ENCODE measurements around the gene SEMA4D.

SEMA4D gene

DNA sequence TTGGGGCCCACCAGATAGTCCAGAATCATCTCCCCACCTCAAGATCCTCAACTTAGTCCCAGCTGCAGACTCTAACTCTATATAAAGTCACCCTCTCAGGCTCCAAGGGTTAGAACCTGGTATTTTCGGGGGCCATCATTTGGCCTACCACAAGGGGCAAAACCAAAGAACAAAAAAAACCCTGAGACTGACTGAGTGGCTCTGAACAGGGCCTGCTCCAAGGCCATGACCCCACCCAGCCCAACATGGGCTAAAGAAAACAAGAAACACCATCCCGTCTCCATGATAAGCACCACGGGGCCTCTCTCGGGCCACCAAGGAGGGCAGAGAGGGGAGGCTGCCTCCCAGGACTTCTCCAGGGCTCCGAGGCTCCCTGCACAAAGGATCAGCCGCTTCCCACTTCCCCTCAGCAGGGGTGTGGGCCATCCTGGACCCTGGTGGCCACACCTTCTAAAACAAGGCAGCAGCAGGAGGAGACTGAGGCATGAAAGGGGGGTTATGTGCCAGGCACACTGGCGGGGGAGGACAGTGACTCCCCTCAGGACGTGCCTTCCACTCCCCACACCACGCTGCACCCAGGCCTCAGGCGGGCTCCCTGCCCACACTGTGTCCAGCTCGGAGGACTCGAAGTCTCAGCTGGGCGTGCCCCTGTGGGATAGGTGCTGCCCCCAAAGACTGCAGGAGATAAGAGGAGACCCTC lies 51.5 kb downstream of the SEMA4D start:
- Mint-ChIP-seq H3K36me3 (peaks cover 29% of the 10 kb centered on the region), H3K4me3 (no peak overlapping the region), H3K4me1 (peaks cover 86% of the 10 kb centered on the region), H3K27me3 (no peaks in the 10 kb centered on the region), H3K27ac (peak overlapping the region; percentile 67), H3K9me3 (no peaks in the 10 kb centered on the region)
- ATAC-seq, result no peak

DNA sequence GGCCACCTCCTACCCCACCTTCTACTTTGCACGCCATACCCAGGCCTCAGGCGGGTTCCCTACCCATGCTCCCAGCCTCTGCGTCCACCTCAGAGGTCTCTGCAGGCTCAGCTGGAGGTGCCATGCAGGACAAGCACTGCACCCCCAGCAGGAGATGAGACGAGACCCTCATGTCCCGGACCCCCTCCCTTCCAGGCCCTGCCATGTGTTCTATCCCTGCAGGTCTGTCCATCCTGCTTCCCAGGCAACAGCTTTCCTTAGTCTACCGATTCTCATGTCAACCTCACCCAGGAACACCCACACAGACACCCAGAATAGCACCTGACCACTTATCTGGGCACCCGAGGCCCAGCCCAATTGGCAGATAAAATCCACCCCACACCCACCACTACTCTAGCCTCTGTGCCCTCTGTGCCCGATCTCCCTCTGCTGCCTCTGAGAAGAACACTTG lies 52.1 kb downstream of the SEMA4D start:
- Mint-ChIP-seq H3K27ac (peak overlapping the region; percentile 67), H3K36me3 (peaks cover 23% of the 10 kb centered on the region), H3K4me1 (peaks cover 87% of the 10 kb centered on the region), H3K27me3 (no peaks in the 10 kb centered on the region), H3K4me3 (no peak overlapping the region), H3K9me3 (no peaks in the 10 kb centered on the region)
- no peak for ATAC-seq

DNA sequence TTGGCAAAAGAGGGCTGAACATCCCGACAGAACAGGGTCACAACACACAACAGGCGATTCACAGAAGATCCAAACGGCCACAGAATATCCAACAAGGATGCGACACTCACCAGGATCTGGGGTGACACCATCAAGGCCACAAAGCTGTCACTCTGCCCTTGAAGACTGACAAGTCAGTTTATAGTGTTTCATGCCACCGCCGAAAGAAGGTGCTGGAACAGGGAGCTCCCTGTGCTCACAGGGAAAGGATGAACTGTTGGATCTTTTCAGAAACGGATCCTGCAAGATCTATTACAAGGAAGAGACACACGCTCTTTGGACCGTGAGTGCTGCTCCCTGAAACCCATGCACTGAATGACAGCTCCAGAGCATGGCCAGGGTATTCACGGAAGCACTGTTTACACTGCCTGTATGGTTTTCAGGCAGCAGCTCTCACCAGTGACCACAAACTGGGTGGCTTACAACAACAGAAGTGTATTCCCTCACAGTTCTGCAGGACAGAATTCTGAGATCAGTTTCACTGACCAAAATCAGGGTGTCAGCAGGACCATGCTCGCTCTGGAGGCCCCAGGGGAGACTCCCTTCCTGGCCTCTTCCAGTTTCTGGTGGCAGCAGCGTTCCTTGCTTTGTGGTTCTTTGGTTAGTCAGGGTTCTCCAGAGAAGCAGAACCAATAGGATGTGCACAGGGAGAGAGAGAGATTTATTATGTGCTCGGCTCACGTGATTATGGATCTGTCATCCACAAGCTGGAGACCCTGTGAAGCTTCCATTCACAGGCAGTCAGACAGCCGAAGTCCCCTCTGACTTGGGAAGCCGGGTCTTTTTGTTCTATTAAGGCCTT lies 52.8 kb downstream of the SEMA4D start:
- Mint-ChIP-seq H3K4me3 (no peak overlapping the region), H3K27me3 (no peaks in the 10 kb centered on the region), H3K36me3 (peaks cover 21% of the 10 kb centered on the region), H3K9me3 (no peaks in the 10 kb centered on the region), H3K4me1 (peaks cover 91% of the 10 kb centered on the region), H3K27ac (peak overlapping the region; percentile 67)
- no peak for ATAC-seq

DNA sequence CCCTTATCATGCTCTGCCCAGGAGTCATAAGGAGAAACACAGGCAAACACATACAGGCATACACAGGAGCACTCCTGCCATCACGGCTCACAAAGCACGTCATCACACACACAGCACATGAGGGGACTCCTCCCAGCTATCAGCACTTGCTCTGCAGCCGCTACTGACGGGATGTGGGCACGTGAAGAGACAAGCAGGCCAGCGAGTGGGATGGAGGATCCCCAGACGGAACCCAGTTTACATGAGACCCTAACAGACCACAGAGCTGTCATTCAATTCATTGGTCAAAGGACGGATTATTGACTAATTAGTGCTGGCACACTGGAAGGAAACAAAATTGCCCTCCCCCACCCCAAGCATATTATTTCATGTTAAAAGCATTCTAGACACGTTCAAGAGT lies 53.6 kb downstream of the SEMA4D start:
- H3K9me3 Mint-ChIP-seq, result no peaks in the 10 kb centered on the region
- peaks cover 12% of the 10 kb centered on the region for H3K36me3 Mint-ChIP-seq

DNA sequence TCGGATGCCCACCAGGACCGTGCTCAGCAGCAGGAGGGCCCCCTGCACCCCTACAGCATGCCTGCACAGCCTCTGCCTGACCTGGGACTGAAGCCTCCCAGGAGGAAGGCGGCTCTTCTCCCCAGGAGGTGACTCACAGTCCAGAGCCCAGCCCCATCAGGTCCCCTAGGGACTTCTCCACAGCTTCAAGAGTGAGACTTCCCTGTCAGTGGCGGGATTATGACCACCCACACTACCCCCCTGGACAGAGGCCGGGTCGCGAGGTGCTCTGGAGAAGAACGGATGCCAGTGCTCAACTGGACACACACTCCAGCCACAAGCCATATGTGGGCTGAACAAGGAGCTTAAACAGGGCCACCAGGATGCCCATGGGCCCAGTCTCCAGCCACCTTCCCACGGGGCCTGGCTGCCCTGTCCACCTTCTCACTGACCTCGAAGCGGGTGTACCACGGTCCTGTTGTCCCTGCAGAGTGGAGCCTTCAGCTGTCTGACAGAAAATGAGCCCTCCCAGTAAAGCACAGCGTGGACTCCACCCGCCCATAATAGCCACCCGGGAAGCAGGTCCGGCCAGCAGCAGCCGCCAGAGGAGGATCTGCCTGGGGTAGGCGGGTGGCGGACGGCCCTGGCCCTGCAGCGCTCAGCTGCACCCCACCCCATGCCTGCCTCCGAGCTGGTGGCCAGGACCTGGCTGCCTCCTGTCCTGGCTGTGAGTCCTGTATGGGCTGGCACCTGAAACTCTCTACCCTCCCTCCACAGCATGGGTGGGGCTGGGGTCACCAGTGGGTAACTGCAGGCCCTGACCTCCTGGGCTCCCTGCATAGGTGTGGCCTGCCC lies 54.7 kb downstream of the SEMA4D start:
- ATAC-seq, result peak; percentile 63
- Mint-ChIP-seq H3K9me3 (no peaks in the 10 kb centered on the region), H3K4me1 (peaks cover 86% of the 10 kb centered on the region), H3K27ac (peak overlapping the region; percentile 18), H3K4me3 (peak overlapping the region; percentile 57), H3K27me3 (no peaks in the 10 kb centered on the region), H3K36me3 (peaks cover 6% of the 10 kb centered on the region)

More for the DNA sequence above, 53.6 kb downstream of the SEMA4D start:
- peak overlapping the region; percentile 18 for H3K27ac Mint-ChIP-seq
- no peaks in the 10 kb centered on the region for H3K27me3 Mint-ChIP-seq
- ATAC-seq, result no peak
- H3K4me1 Mint-ChIP-seq, result peaks cover 91% of the 10 kb centered on the region
- no peak overlapping the region for H3K4me3 Mint-ChIP-seq

DNA sequence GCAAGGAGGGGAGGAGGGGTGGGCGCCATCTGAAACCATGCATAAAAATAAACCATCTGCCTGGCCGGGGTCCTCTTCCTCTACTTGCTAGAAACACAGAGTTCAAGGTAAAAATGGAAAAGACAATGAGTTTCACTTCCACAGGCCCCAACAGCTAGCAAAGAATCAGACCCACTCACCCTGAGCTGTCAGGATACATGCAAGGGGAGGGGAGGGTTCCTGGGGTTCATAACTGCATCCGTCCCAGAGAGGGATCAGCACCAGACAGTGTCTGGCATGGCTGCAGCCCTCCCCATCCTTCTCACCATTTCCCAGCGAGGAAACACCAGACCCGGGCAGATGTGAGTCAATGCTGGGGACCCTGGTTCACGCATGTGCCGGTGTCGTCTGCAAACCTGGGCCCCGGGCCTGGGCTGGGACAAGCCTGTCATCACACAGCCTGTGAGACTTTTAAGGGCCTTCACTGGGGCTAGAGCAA lies 55.4 kb downstream of the SEMA4D start:
- Mint-ChIP-seq H3K4me3 (peak overlapping the region; percentile 57), H3K9me3 (no peaks in the 10 kb centered on the region), H3K36me3 (peaks cover 10% of the 10 kb centered on the region), H3K27ac (peak overlapping the region; percentile 18), H3K27me3 (no peaks in the 10 kb centered on the region), H3K4me1 (peaks cover 86% of the 10 kb centered on the region)
- ATAC-seq, result peak; percentile 69

DNA sequence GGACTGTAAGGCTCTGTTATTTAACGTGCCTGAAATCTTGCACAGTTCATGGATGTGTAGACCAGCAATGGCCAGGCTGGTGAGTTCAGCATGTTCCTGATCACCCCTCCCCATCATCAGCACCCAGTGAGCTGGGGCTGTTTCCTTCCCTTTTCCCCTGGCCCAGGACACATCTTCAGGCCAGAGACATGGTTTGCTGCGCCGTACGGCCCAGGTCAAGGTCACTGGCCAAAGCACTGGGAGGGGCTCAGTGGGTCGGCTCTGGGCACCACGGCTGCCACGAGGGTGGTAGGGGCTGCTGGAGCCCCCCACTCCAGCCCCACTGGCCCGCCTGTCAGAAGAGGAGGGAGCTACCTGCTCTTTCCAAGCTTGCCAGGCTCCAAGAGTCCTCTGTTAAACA lies 55.9 kb downstream of the SEMA4D start:
- no peaks in the 10 kb centered on the region for H3K9me3 Mint-ChIP-seq
- H3K4me1 Mint-ChIP-seq, result peaks cover 86% of the 10 kb centered on the region
- H3K36me3 Mint-ChIP-seq, result peaks cover 10% of the 10 kb centered on the region
- peak overlapping the region; percentile 18 for H3K27ac Mint-ChIP-seq
- H3K4me3 Mint-ChIP-seq, result peak overlapping the region; percentile 57
- no peak for ATAC-seq
- no peaks in the 10 kb centered on the region for H3K27me3 Mint-ChIP-seq

DNA sequence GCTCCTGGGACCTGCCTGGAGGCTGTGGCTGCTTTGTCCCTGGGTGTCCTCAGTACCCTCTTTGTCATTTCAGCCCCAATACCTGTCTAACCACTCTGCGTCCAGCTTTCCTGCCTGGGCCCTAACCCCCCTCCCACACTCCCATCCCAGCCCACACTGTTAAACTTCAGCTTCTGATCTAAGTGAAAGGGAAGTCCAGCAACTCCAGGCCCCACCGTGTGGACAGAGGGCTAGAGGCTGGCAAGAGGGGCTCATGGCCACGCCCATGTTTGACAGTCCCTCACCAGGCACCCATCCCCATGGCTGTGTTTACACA lies 56.3 kb downstream of the SEMA4D start:
- peak overlapping the region; percentile 18 for H3K27ac Mint-ChIP-seq
- H3K4me3 Mint-ChIP-seq, result no peak overlapping the region
- no peak for ATAC-seq
- H3K9me3 Mint-ChIP-seq, result no peaks in the 10 kb centered on the region
- no peaks in the 10 kb centered on the region for H3K27me3 Mint-ChIP-seq
- peaks cover 10% of the 10 kb centered on the region for H3K36me3 Mint-ChIP-seq
- peaks cover 86% of the 10 kb centered on the region for H3K4me1 Mint-ChIP-seq

DNA sequence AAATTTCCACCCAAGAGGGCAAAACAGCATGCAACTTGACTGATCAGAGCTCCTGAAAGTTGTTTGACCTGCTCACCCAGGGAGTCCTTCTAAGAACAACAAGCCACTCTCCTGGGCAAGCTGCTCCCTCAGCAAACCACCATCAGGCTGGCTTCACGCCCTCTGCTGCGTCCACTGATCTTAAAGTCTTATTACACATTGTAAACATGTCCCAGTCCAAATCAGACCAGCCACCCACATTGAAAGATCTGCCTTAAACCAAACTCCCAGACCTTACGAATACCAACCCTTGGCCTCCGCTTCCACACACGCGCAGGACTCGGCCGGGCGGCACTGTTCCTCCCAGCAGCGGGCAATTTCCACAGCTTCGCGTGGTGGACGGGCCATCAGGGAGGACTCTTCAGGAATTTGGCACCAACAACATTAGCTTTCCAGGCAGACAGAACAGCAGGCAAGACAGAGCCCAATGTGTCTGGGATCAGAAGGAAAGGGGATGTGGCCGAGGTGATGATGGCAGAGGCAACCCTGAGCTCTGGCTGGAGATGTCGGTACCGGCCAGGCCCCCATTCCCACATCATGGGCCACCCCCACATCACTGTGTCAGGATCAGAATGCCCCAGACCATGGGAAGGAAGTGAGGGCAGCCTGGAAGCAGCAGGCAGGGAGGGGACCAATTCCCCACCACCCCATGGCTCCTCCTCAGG lies 56.8 kb downstream of the SEMA4D start:
- no peaks in the 10 kb centered on the region for H3K9me3 Mint-ChIP-seq
- peak overlapping the region; percentile 18 for H3K27ac Mint-ChIP-seq
- no peak for ATAC-seq
- no peak overlapping the region for H3K4me3 Mint-ChIP-seq
- peaks cover 10% of the 10 kb centered on the region for H3K36me3 Mint-ChIP-seq
- H3K27me3 Mint-ChIP-seq, result no peaks in the 10 kb centered on the region
- H3K4me1 Mint-ChIP-seq, result peaks cover 88% of the 10 kb centered on the region

DNA sequence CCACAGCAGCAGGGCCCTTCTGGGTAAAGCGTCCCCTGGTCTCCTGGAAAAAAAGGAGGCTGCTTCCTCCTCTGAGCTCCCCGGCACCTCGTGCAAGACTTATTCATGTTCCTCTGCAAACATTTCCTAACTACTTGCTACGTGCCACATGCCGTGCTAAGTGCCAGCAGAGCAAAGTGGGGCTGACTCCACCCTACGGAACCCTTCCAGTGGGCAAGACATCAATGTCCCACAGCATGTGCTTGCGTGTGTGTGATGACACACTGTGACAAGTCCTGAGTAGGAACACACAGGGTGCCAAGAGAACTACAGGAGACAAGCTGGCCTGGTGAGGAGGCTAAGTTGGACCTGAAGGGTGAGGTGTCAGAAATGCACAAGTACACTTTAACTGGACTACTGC lies 57.4 kb downstream of the SEMA4D start:
- Mint-ChIP-seq H3K4me3 (no peak overlapping the region), H3K9me3 (no peaks in the 10 kb centered on the region), H3K36me3 (peaks cover 12% of the 10 kb centered on the region), H3K27ac (peak overlapping the region; percentile 18), H3K27me3 (no peaks in the 10 kb centered on the region), H3K4me1 (peaks cover 89% of the 10 kb centered on the region)
- ATAC-seq, result no peak

DNA sequence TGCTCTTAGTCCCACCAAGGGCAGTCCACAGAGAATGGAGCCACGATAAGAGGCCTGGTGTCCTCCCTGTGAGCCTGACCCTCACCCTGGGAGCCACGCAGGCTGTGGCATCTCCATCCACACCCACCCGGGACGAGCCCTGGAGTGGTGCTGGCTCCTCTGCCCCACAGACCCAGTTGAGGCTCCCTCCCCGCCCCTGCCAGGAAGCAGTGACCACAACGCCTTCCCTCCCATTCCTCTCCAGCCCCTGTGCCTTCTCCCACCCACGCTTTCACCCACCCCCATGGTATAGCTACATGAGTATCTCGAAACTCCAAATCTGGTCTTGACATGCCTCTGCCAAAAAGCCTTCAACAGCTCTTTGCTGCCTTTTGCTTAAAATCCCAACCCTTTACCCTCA lies 57.9 kb downstream of the SEMA4D start:
- peak overlapping the region; percentile 18 for H3K27ac Mint-ChIP-seq
- H3K4me3 Mint-ChIP-seq, result no peak overlapping the region
- H3K9me3 Mint-ChIP-seq, result no peaks in the 10 kb centered on the region
- ATAC-seq, result no peak
- no peaks in the 10 kb centered on the region for H3K27me3 Mint-ChIP-seq
- peaks cover 14% of the 10 kb centered on the region for H3K36me3 Mint-ChIP-seq
- peaks cover 94% of the 10 kb centered on the region for H3K4me1 Mint-ChIP-seq

DNA sequence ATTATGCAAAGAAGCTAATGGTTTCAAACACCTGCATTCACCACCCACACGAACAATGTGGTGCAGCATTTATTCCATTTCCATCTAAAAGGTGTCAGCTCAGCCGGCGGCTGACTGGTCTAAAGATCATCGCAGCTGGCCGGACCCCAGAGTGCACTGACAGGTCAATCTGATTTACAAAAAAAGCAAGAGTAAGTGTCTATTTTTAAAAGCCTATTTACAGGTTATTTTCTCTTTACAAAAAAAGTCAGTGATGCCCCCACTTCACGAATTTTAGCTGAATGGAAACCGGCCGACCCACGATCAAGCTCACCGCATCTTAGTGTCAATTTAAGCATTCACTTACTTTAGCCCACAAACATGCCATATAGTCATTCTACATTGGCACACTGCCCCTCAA lies 58.3 kb downstream of the SEMA4D start:
- no peak overlapping the region for H3K4me3 Mint-ChIP-seq
- no peak for ATAC-seq
- peaks cover 95% of the 10 kb centered on the region for H3K4me1 Mint-ChIP-seq
- peak overlapping the region; percentile 18 for H3K27ac Mint-ChIP-seq
- H3K9me3 Mint-ChIP-seq, result no peaks in the 10 kb centered on the region
- no peaks in the 10 kb centered on the region for H3K27me3 Mint-ChIP-seq
- H3K36me3 Mint-ChIP-seq, result peaks cover 12% of the 10 kb centered on the region

DNA sequence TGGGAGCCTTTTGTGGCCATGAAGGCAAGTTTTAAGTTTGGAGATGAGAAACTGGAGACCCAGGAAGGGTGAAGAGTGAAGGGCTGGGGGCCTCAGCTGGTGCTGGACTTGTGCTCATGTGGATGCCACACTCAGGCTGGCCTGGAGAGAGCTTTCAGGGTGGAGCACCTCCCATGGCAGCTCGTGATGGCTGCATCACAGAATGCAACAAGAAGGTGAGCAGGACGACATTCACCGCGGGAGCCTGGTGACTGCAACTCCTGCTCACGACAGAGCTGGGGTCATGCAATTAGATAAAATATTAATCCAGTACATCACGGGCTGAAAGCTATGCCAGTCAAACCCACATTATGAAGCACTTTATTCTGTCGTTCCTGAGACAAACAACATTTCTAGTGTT lies 59.7 kb downstream of the SEMA4D start:
- H3K27ac Mint-ChIP-seq, result peak overlapping the region; percentile 50
- H3K4me1 Mint-ChIP-seq, result peaks cover 95% of the 10 kb centered on the region
- H3K36me3 Mint-ChIP-seq, result peaks cover 9% of the 10 kb centered on the region
- no peak for ATAC-seq
- H3K4me3 Mint-ChIP-seq, result no peak overlapping the region
- H3K9me3 Mint-ChIP-seq, result no peaks in the 10 kb centered on the region
- no peaks in the 10 kb centered on the region for H3K27me3 Mint-ChIP-seq

DNA sequence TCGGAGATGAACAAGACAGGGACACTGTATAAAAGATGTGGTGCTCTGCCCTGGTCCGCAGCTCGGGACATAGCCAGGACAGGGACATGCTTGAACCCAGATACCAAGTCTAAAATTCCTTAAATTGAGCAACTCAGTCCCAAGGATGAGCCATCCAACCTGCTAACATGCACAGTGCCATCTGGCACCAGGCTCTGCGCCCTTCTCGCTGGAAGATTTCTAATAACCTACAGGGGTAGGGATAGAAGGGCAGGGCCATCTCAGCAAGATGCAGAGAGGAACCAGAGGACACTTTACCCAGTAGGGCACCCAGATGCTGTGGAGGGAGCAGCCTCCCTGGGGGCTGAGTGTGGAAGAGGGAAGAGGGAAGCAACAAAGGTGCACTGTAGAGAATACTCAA lies 60.1 kb downstream of the SEMA4D start:
- no peaks in the 10 kb centered on the region for H3K27me3 Mint-ChIP-seq
- peaks cover 9% of the 10 kb centered on the region for H3K36me3 Mint-ChIP-seq
- peaks cover 95% of the 10 kb centered on the region for H3K4me1 Mint-ChIP-seq
- H3K27ac Mint-ChIP-seq, result peak overlapping the region; percentile 50
- no peak overlapping the region for H3K4me3 Mint-ChIP-seq
- no peak for ATAC-seq
- H3K9me3 Mint-ChIP-seq, result no peaks in the 10 kb centered on the region
